ENCODE data around the gene DLL4.

DNA sequence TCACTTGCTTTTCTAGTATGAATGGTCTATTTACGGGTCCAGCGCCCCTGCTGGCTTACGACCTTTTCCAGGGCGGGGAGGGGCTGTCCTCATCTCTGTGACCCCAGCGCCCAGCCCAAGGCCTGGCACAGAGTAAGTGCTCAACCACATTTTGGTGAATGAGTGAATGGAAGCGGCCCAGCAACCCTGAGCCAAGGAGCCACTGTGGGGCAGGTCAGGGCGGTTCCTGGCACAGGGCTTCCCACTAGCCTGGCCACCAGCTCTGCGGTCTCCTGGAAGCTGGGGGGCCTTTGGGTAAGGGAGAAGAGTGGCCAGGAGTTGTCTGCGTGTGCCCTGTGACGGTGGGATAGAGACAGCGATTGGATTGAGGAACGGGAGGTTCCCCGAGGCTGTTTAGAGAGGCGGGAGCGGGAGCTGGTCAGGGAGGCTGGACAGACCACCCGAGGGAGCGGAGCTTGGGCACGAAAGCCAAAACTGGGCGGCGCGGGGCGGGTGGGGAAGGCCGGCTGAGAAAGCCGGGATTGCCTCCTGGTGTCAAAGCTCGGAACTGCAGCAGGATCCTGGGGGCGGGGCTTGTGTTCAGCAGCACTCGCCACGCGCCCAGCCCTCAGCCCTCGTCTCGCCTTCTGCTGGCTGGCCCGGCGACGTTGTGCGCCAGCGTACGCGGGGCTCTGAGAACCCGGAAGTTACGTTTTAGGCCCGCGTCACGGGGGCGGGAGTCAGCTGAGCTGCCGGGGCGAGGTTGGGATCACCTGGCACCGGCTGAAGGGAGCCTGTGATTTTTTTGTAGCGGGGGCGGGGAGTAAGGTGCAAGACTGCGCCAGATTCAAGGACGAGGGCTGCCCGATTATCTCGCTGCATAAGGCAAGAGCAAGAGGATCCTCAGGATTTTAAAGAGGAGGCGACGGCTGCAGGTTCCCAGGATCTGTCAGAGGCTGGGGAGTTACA lies 35.1 kb upstream of the DLL4 start, which contains the start of gene VPS18:
- TF ChIP-seq, protein P1, sequence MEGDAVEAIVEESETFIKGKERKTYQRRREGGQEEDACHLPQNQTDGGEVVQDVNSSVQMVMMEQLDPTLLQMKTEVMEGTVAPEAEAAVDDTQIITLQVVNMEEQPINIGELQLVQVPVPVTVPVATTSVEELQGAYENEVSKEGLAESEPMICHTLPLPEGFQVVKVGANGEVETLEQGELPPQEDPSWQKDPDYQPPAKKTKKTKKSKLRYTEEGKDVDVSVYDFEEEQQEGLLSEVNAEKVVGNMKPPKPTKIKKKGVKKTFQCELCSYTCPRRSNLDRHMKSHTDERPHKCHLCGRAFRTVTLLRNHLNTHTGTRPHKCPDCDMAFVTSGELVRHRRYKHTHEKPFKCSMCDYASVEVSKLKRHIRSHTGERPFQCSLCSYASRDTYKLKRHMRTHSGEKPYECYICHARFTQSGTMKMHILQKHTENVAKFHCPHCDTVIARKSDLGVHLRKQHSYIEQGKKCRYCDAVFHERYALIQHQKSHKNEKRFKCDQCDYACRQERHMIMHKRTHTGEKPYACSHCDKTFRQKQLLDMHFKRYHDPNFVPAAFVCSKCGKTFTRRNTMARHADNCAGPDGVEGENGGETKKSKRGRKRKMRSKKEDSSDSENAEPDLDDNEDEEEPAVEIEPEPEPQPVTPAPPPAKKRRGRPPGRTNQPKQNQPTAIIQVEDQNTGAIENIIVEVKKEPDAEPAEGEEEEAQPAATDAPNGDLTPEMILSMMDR (IDR thresholded peaks at IDR 0.05 in 2 of 3, conservative IDR thresholded peaks at IDR 0.05 in 1 of 3; ENCODE audit: borderline replicate concordance in 1 of 3, insufficient read depth in 1 of 3, low read depth in 2 of 3, low read length in 2 of 3), result peak; percentile 70 to 89 (median 81)
- peak; percentile 77 for TF ChIP-seq POLR2AphosphoS5 (IDR thresholded peaks at IDR 0.05; ENCODE audit: low read depth, low read length)
- TF ChIP-seq POLR2A (IDR thresholded peaks at IDR 0.05; ENCODE audit: borderline replicate concordance, extremely low read depth, insufficient read depth, insufficient read length), result peak; percentile 67
- TF ChIP-seq, protein P2, sequence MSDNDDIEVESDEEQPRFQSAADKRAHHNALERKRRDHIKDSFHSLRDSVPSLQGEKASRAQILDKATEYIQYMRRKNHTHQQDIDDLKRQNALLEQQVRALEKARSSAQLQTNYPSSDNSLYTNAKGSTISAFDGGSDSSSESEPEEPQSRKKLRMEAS (IDR thresholded peaks at IDR 0.05), result peak; percentile 97
- TF ChIP-seq, protein P3, sequence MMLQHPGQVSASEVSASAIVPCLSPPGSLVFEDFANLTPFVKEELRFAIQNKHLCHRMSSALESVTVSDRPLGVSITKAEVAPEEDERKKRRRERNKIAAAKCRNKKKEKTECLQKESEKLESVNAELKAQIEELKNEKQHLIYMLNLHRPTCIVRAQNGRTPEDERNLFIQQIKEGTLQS (IDR thresholded peaks at IDR 0.05), result no peak
- no peak for TF ChIP-seq EZH2 (IDR thresholded peaks at IDR 0.05)
- no peak for TF ChIP-seq TCF7L2 (IDR thresholded peaks at IDR 0.05; ENCODE audit: borderline replicate concordance, extremely low read depth, insufficient read depth, insufficient read length)
- TF ChIP-seq RAD21 (IDR thresholded peaks at IDR 0.05; ENCODE audit: low read depth), result peak; percentile 97
- TF ChIP-seq EGR1 (IDR thresholded peaks at IDR 0.05; ENCODE audit: low read depth), result peak; percentile 93
- TF ChIP-seq ELF1 (IDR thresholded peaks at IDR 0.05; ENCODE audit: borderline replicate concordance, low read depth), result peak; percentile 81; the same call in 1 of the 2 replicates

Data from HCT116 (cell line).